Stimulated activated CD4-positive, alpha-beta T cell treated with anti-CD3 and anti-CD28 coated beads, Interleukin-12 subunit alpha, Interleukin-12 subunit beta, amount 100 ng/mL, for 48 hours (primary cell): Measurements from ENCODE around the gene GNS.
"Not testable (repeated sequence)": the region's sequence is repeated elsewhere in the genome, so short reads cannot be mapped to it uniquely, and the experiment has no call there.

Experiments used
- DNase-seq, 3 donors: peaks; one replicate each; pipeline ENCODE4 v3.0.0-alpha.2; 2020; ENCODE audit warnings: low read depth in 2 of 3, low spot score in 1 of 3

GNS gene

DNA sequence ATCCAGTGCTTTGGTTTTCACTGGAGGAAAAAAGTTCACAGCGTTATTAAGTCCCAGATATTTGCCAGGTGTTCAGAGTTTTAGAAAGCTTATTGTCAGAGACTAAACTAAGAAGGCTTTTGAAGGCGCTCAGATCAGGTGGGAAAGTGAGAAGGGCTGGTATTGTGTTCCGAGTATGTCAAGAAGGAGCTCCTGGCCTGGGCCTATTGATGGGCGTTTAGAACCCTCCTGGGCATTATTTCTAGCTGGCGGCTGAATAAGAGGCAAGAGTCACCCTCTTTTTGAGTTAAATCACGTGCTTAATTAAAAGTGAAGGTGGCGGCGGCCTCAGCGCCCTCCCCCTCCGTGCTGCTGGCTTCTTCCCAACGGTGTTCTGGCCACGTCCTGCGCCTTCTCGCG is 20.9 kb upstream of the GNS start:
- no peak for DNase-seq

DNA sequence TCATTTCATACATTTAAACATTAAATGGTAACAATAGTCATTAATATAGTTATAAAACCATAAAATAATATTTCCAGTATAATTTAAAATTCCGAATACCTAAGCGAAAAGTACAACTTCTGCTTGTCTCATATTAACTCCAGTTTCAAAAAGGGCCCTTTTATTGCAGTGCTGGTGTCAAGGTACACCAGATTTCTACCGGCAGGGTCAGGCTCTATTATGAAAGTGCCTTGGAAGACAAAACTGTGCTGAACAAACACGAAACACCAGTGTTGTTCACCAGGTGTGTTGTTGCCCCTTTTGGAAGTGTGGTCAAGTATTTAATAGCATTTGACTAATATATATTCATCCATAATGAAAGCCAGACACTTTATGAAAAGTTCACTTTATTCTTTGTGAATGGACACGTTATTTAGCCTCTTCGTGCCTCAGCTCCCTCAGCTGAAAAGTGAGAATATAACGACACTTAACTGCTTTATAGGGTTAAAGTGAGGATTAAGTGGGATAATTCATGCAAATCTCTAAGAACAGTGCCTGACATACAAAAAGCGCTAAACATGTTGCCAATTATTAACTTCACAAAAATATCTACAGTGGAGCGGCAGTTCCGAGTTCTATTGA is 20.3 kb upstream of the GNS start:
- no peak for DNase-seq

DNA sequence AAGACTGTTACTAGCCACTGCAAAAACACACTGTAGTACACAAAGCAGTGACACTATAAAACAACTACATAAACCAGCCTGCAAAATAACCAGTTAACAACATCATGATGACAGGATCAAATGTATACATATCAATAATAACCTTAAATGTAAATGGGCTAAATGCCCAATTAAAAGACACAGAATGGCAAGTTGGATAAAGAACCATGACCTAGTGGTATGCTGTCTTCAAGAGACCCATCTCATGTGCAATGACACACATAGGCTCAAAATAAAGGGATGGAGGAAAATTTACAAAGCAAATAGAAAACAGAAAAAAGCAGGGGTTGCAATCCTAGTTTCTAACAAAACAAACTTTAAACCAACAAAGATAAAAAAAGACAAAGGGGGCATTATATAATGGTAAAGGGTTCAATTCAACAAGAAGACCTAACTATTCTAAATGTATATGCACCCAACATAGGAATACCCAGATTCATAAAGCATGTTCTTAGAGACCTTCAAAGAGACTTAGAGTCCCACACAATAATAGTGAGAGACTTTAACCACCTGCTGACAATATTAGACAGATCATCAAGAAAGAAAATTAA is 16.0 kb upstream of the GNS start:
- not testable (repeated sequence) for DNase-seq

DNA sequence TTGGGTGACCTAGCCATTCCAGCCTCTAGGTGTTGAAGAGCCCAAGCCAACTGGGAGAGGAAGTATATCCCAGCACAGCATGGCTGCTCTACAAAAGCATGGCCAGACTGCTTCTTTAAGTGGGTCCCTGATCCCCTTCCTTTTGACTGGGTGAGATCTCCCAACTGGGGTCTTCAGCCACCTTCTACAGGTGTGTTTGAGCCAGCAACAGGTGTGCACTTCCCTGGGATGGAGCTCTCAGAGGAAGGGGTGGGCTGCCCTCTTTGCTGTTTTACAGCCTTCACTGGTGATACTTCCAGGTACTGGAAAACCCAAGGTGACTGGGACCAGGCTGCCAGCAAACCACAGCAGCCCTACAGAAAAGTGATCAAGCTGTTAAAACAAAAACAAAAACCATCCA is 14.2 kb upstream of the GNS start:
- DNase-seq: no peak

DNA sequence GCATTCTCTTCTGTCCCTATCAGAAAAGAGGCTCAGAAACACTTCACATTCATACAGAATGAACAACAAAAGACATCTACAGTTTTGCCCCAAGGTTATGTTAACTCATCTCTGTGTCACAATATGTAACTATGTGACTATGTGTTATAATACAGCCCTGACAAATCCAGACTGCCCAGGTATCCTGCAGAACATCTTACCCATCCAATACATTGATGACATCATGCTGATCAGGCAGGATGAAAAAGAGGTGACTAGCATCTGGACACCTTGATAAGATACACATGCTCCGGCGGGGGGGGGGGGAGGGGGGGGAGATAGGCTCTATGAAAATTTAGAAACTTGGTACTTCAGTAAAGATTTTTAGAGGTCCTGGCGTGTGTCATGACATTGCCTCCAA is 8.3 kb upstream of the GNS start:
- no peak for DNase-seq

DNA sequence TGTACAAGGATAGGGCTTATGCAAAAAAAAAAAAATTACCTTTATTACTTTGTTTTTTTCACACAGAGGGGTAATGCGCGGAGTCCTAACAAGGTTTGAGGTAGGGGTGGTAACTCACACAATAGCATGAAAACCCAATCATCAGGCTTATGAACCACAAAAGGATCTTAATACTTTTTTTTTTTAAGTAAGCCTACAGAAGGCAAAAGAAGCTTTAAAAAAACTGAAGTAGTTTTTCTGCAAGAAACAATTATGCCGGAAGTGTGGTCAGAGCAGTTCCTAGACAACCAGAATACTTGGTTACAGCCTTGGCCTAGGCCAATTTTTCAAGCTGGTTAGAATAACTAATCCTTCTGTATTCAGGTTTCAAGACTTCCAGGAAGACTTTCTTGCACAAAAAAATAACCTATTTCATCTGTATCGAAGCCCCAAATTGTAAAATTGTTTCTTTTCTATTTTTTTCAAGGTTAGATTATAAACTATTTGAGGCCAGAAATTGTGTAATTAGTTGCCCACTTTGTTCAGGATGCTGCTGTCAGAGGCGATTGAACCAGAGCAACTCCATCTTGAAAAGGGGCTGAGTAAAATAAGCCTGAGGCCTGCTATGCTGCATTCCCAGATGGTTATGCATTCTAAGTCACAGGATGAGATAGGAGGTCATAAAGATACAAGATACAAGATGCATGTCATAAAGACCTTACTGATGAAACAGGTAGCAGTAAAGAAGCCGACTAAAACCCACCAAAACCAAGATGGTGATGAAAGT is 1.8 kb upstream of the GNS start:
- no peak for DNase-seq

DNA sequence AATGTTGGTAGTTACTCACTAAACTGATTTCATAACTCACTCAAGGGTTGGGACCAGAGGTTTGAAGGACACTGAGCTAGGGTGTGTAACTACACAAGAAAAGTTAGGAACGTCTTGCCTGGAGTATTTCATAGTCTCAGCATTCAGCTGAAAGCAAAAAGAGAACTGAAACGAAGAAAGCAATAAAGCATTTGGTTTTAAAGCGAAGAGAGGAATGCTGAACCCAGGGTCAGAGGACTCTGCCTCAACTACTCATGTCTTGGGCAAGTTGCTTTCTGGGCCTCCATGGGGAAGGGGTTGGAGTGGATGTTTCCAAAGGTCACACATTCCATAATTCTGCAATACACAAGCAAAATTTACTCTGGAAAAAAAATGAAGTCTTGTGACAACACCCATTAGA is 1.4 kb downstream of the GNS start:
- DNase-seq: no peak

DNA sequence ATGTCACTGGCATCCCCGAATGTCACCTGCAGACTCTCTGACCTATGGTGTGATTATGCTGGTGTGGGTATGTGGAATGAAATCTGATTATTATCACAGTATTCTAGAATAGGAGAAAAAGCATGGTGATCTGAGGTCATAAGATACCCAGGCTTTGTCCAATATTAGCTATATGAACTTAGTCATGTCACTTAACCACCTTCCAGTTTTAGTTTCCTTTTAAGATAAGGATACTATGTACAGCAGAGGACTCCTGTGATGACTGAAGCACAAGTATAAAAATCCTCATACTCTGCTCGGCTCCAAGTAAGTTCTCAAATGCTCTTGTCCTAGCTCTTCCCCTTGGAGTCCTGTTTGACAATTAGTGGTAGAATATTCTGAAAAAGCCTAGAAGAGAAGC is 2.8 kb downstream of the GNS start:
- DNase-seq: no peak

DNA sequence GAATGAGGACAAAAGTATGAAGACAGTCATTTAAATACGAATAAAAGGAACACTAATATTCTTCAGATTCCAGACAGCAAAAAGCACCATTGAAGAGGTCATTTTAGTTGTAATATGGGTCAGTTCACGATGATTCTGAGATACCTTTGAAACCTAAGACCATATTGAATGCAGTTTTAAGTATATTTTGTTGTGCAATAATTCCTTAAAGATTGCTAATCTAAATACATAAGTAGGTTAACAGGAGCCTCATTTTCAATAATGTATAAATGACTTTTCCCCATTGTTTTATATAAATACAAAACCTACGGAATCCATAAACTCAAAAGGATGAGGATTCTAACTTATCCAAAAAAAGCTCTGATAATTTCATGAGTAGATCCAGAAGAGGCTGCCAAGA is 5.8 kb downstream of the GNS start:
- DNase-seq: no peak

DNA sequence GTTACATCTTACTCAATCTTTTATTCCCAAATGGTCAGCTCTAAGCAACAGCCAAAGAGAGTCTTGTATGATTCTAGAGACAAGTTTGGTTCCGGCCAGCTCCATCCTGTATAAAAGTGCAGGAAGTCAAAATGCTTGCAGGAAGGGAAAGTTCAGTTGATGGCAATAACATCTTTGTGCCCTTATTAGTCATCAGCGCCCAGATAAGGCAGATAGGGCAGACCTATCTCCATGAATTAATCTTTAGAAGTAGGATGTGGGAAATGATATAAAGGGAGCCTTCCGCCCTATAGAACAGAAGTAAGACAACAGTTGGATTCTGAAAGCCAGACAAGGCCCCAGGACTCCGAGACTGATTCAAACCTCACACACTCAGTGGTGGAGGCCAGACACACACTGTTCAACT is 6.4 kb downstream of the GNS start:
- no peak for DNase-seq

DNA sequence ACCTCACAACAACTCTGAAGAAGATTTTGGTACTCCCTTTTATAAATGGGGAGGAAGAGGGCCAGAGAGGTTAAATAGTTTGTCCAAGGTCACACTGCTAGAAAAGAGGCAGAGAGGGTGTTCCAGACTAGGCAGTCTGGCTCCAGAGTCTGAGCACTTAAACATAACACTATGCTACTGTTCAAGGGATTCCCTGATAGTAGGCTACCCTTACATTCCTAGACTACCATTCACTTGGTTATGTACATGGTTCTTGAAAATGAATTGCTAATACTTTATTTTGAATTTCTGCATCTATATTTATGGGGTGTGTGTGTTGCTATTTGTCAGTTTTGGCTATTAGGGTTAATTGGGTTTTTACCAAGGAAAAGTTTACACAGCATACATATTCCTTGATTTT is 7.2 kb downstream of the GNS start:
- no peak for DNase-seq

DNA sequence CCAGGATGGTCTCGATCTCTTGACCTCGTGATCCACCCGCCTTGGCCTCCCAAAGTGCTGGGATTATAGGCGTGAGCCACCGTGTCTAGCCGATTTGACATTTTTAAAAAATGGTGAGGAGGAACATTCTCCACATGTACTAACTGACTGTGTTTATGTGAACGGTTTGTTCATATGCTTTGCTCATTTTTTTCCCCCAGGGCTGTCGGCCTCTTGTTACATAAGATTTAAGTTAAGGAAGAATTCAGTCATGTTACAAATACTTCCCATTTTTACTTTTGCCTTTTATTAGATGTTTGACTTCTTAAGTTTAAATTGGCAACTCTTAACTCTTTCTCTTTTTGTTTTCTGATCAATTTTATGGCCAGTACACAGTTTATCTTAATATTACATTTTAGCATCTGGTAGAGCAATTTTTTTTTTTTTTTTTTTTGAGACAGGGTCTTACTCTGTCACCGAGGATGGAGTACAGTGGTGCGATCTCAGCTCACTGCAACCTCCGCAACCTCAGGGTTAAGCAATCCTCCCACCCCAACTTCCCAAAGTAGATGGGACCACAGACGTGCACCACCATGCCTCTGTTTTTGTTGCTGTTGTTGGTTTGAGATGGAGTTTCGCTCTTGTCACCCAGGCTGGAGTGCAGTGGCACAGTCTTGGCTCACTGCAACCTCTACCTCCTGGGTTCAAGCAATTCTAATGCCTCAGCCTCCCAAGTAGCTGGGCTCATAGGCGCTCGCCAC is 9.6 kb downstream of the GNS start:
- no peak for DNase-seq

DNA sequence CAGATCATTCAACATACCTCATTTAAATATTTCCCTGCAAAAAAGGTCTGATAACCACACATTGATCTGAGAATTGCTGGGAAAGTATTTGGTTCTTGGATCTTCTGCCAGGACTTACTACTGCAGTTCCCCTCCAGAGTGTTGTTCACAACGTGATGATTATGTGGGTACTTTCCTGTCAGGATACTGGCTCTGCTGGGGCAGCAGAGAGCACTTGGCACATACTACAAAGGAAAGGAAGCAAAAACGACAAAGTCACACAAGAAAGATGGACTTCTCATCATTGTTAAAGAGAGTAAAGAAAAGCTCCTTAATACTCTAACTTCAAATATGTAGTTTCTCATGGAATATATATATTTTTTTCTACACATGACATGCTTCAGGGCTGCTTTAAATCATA is 11.5 kb downstream of the GNS start:
- DNase-seq: no peak

DNA sequence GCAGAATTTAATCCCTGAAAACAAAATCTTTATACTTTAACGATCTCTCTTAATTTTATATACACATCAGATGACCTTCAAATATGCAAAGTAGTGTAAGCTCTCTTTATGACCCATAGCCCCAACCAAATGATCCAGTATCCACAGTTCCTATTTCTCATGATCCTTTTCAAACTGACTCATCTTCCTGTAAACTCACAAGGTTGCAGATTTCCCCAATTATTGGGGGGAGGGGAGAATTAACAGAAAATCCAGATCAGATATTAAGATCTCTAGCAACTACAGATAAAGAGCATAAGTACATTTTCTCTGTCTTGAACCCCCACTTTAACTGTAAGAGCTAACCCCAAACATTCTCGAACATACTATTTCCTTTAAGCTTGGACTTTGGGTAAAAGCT is 12.5 kb downstream of the GNS start:
- DNase-seq: no peak

DNA sequence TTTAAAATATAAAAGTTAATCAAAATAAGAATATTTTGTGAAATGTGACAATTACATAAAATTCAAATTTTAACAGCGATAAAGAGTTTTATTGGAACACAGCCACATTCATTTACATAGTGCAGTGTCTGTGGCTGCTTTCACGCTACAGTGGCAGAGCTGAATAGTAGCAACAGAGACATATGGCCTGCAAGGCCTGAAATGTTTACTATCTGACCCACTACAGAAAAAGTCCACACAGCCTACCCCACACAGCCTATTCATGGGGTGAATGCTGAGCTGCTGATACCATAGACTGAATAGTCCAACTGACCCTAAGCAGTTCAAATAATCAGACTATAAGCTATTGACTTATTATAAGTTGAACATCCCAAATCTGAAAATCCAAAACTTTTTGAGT is 13.2 kb downstream of the GNS start:
- DNase-seq: no peak

DNA sequence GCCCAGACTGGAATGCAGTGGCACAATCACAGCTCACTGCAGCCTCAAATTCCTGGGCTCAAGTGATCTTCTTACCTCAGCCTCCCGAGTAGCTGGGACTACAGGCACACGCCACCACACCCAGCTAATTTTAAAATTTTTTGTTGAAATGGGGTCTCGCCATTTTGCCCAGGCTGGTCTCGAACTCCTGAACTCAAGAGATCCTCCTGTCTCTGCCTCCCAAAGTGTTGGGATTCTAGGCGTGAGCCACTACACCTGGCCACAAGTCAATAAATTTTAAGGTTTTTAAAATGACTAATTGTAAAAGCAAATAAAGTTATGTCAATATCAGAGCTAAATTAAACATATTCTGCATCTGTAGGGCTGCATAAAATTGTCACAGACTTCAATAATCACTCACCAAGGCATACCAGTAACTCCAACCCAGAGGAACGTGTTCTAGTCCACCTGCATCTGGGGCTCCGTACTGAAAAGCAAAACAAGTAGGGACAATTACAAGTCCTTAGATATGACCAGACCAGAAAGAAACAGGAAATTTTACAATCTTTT is 13.9 kb downstream of the GNS start:
- DNase-seq: no peak

DNA sequence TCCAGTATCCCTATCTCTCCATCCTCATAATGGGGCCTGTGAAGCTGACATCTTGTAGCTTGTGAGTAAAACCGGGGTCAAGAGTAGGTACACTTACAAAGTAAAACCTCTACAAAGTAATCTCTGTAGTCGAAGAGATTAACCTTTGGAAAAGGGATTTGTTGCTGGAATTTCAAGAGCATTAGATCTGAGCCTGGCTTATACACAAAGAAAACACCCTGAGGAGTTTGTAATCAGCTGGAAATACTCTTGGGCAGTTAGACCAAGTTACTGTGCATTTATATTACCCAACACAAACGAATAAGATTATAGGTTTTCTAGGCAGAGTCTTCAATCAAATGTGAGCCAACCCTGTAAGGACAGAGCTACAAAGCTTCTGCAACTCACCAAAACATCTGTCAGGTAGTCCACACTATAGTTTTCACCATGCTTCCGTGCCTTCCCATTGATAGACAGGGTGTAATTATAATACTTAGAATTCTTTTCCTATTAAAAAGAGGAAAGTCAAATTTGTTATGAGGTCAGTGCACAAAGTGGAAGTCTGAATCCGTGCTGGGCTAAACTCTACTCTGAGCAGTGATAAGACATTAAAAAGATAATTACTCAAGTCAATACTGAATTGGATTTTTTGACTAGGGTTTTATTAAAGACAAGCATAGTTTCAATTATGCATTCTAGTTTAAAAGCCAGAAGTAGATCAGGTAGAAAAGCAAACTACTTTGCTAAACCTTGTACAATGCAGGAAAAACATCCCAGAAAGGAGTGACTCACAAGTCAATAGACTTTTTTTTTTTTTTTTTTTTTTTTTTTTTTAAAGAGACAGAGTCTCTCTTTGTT is 14.6 kb downstream of the GNS start:
- no peak for DNase-seq

DNA sequence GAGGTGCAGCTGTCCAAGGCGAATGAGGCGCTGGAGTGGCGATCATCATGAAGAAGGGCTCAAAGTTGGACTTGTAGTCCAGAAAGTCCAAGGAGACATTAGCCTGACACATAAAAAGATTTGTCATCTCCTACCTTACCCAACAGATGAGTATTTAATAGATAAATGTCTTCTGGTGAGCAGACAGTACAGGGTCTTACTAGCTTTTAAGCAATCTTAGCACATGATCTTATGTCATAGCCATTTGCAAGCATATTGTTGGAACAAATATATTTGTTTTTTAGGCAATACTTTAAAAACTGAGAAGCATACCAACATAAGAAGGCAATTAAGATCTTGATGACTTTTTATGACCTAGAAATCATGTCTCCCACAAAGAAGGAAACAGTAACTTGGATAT is 16.0 kb downstream of the GNS start:
- DNase-seq: no peak

DNA sequence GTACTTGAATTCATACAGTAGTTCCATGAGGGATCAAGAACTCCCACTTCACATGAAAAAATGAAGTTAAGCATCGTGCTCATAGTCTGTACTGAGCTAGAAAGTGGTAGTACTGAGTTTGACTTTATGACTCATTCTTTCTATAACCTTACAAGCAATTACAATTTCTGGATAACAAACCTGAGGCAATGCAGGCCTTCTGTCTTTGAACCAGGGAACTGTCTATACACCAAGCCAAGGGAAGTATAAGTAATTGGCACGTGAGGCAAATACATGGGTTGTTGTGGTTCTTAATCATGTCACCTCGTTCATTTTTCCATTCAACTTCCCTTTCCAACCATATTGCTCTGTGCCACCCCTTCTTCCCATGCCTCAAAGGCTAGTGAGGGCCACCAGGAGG is 16.8 kb downstream of the GNS start:
- no peak for DNase-seq

DNA sequence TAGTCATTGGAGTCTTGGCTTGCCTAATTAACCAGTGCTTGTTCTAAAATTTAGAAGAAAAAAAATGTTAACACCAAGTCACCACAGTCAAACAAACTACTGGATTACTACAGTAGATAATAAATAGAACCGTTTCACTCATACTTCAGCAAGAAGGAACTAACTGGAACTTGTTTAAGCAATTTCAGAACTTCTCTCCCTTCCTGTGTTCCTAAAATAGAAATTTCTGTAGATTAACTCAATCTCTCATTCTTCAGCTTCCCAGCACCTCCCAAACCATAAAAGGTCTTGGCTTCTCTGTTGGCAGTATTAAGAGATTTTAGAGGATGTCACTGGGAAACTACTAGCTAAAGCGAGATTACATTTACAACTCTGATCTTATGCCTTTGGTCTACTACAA is 18.6 kb downstream of the GNS start:
- DNase-seq: no peak

DNA sequence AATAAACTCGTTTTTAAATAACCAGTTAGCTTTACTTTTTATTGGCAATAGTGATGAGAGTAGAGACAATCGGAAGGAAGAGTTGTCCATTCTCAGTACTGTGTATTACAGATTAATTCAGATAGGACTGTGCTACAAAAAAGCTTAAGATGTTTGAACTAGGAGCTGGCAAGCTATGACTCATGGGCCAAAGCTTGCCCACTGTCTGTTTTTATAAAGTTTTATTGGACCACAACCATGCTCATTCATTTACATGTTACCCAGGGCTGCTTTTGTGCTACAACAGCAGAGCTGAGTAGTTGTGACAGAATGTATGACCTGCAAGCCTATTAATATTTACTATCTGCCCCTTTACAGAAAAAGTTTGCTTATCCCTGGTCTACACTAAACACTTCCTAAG is 19.4 kb downstream of the GNS start:
- no peak for DNase-seq
